Measurements from ENCODE around the gene IGSF11. TPM values are rescaled to one million over a fixed set of nuclear protein-coding genes. Genes with fewer than 3 reads are reported as not detected.

Gene IGSF11
- total and polyA plus RNA-seq, 9 donors, result 0.82 to 3.8 (median 1.9) TPM

GRCh38 chr3:118991775-118992174 lies 42.9 kb downstream of the IGSF11 start:
- no CpG with 5 or more reads among the region's 3 CpGs for WGBS (ENCODE audit: insufficient coverage)
- no peaks in the 10 kb centered on the region for H3K36me3 ChIP-seq (ENCODE audit: control insufficient read depth, insufficient read depth, low read length)
- H3K27ac ChIP-seq (ENCODE audit: low read length), result no peak overlapping the region
- H3K27me3 ChIP-seq (ENCODE audit: control insufficient read depth, insufficient read depth, low read length), result no peaks in the 10 kb centered on the region
- H3K4me3 ChIP-seq (ENCODE audit: low read length), result no peak overlapping the region
- H3K4me1 ChIP-seq (ENCODE audit: control insufficient read depth, insufficient read depth, low read length), result no peaks in the 10 kb centered on the region
- H3K9me3 ChIP-seq (replicated peaks; ENCODE audit: control insufficient read depth, low read depth, low read length), result no peaks in the 10 kb centered on the region
- peak; percentile 25 for DNase-seq

- Histone ChIP-seq H3K27ac (ENCODE audit: low read length) (no peak overlapping the region), H3K4me1 (ENCODE audit: control insufficient read depth, insufficient read depth, low read length) (no peaks in the 10 kb centered on the region), H3K27me3 (ENCODE audit: control insufficient read depth, insufficient read depth, low read length) (no peaks in the 10 kb centered on the region), H3K4me3 (ENCODE audit: low read length) (no peak overlapping the region), H3K9me3 (replicated peaks; ENCODE audit: control insufficient read depth, low read depth, low read length) (no peaks in the 10 kb centered on the region), H3K36me3 (ENCODE audit: control insufficient read depth, insufficient read depth, low read length) (no peaks in the 10 kb centered on the region)
- no peak for DNase-seq
- WGBS (ENCODE audit: insufficient coverage), result no CpG with 5 or more reads among the region's 3 CpGs
Measured at GRCh38 chr3:118990823-118991560, 43.7 kb downstream of the IGSF11 start.

DNA sequence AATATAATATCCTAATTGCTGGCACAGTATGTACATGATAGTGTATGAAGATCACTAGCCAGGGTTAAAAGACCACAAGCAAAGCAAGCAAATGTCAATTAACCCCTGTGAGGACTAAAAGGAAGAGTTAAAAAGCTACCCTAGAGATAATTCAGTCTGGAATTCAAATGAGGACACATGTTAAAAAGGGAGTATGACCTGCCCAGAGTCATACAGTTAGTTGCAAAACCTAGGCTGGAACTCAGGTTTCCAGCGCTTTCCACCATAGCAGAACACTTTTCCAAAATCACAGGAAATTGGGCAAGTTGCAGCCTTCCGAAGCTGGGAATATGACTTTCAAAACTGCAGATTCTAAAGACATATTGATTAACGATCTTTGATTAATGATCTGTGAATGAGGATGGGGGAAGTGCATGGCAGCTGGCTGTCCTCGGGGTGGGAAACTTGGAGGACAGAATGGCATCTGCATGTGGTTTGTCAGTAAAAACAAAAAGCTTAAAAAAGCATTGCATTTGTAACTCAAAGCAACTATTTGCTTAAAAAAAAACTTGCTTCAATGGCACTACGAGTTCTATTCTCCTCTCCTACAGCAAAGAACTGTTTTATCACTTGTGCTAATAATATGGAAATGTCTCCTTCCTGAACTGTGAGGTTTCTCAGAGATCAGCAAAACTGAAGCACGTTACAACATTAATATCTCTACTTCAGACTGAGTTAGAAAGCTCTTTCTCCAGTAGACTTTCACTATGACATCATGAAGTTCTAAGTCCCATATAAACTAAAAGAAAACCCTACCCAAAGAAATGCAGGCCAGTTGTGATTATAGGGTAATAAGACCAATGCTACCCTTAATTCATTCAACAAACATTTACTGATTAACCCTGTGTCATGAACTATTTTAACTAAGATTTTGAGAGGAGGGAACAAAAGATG lies 46.2 kb downstream of the IGSF11 start:
- Histone ChIP-seq H3K27ac (ENCODE audit: low read length) (no peak overlapping the region), H3K36me3 (ENCODE audit: control insufficient read depth, insufficient read depth, low read length) (no peaks in the 10 kb centered on the region), H3K4me3 (ENCODE audit: low read length) (no peak overlapping the region), H3K27me3 (ENCODE audit: control insufficient read depth, insufficient read depth, low read length) (no peaks in the 10 kb centered on the region), H3K9me3 (replicated peaks; ENCODE audit: control insufficient read depth, low read depth, low read length) (no peaks in the 10 kb centered on the region), H3K4me1 (ENCODE audit: control insufficient read depth, insufficient read depth, low read length) (no peaks in the 10 kb centered on the region)
- no CpG with 5 or more reads among the region's 6 CpGs for WGBS (ENCODE audit: insufficient coverage)
- DNase-seq, result no peak

DNA sequence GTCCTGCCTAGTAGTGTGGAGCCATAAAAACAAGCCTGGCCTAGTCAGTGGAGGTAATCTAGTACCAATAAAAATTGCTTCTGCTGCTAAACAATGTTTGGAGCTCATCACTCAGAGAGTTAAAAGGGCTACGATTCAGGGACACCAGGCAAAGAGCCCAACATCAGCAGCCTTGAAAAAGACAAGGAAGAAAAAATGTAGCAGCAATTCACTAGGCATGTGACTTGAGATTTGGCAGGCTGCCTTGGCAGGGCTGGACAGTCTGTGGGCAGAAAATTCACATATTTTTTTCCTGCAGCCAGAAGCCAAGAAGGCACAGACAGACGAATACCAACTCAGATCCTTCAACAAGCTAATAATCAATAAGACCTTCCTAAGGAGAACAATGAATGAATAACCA lies 47.2 kb downstream of the IGSF11 start:
- Histone ChIP-seq H3K4me1 (ENCODE audit: control insufficient read depth, insufficient read depth, low read length) (no peaks in the 10 kb centered on the region), H3K9me3 (replicated peaks; ENCODE audit: control insufficient read depth, low read depth, low read length) (no peaks in the 10 kb centered on the region), H3K4me3 (ENCODE audit: low read length) (no peak overlapping the region), H3K27me3 (ENCODE audit: control insufficient read depth, insufficient read depth, low read length) (no peaks in the 10 kb centered on the region), H3K36me3 (ENCODE audit: control insufficient read depth, insufficient read depth, low read length) (no peaks in the 10 kb centered on the region), H3K27ac (ENCODE audit: low read length) (no peak overlapping the region)
- peak; percentile 75 for DNase-seq
- 25% methylated on average over 2 of the region's 2 CpGs for WGBS (ENCODE audit: insufficient coverage)

- H3K27me3 ChIP-seq (ENCODE audit: control insufficient read depth, insufficient read depth, low read length), result no peaks in the 10 kb centered on the region
- H3K27ac ChIP-seq (ENCODE audit: low read length), result no peak overlapping the region
- no peaks in the 10 kb centered on the region for H3K36me3 ChIP-seq (ENCODE audit: control insufficient read depth, insufficient read depth, low read length)
- WGBS (ENCODE audit: insufficient coverage), result no CpG with 5 or more reads among the region's 2 CpGs
- DNase-seq, result no peak
- no peaks in the 10 kb centered on the region for H3K4me1 ChIP-seq (ENCODE audit: control insufficient read depth, insufficient read depth, low read length)
- no peak overlapping the region for H3K4me3 ChIP-seq (ENCODE audit: low read length)
- H3K9me3 ChIP-seq (replicated peaks; ENCODE audit: control insufficient read depth, low read depth, low read length), result no peaks in the 10 kb centered on the region
Measured at GRCh38 chr3:118986734-118987133, 47.9 kb downstream of the IGSF11 start.

DNA sequence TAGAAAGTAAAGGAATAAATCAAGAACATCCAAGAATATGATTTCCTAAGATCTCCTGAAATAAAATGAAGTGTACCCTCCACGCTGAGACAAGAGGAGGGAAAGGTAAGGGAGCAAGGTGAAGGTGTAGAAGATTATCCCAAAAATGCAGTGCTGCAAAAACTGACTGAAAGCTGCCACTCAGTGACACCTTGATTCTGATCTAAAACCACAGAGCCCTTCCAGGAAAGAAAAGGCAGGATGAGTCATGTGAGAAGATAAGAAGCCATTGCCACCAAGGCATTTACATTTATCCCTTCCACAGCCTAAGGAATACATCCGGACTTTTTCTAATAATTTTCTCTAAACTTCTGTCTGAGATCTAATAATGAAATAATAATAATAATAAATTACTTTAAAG lies 49.9 kb downstream of the IGSF11 start:
- Histone ChIP-seq H3K27me3 (ENCODE audit: control insufficient read depth, insufficient read depth, low read length) (no peaks in the 10 kb centered on the region), H3K4me3 (ENCODE audit: low read length) (no peak overlapping the region), H3K9me3 (replicated peaks; ENCODE audit: control insufficient read depth, low read depth, low read length) (no peaks in the 10 kb centered on the region), H3K4me1 (ENCODE audit: control insufficient read depth, insufficient read depth, low read length) (no peaks in the 10 kb centered on the region), H3K27ac (ENCODE audit: low read length) (no peak overlapping the region), H3K36me3 (ENCODE audit: control insufficient read depth, insufficient read depth, low read length) (no peaks in the 10 kb centered on the region)
- no peak for DNase-seq
- no CpG with 5 or more reads among the region's 2 CpGs for WGBS (ENCODE audit: insufficient coverage)

DNA sequence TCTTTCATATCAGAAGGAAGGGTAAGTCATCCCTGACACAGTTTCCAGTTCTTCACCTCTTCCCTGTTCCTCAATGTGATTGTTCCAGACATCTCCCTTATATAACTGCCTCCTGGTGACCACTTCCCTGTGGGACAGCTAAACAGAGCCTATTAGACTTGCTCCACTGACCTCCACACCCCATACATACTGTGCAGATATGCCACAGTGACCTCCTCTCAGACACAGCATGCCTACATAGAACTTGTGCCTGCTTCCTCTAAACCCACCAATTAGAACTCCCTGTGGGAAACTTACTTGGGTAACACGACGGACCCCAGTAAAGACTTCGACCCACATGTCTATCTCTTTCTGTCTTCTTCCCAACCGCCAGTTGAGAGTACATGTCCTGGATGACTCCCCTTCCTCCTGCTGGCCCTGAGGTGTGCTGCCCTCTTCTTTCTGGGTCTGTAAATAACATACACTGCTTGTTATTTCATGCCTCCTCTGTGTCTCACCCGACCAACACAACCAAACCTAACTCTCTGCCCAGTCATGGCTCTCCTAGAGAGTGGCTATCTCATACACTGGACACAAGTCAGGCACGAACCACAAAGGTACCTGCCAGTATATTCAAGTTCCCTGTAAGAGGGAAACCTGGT lies 53.0 kb downstream of the IGSF11 start:
- no peaks in the 10 kb centered on the region for H3K4me1 ChIP-seq (ENCODE audit: control insufficient read depth, insufficient read depth, low read length)
- no peak for DNase-seq
- no peaks in the 10 kb centered on the region for H3K9me3 ChIP-seq (replicated peaks; ENCODE audit: control insufficient read depth, low read depth, low read length)
- no peak overlapping the region for H3K27ac ChIP-seq (ENCODE audit: low read length)
- WGBS (ENCODE audit: insufficient coverage), result 88% methylated on average over 5 of the region's 6 CpGs
- H3K4me3 ChIP-seq (ENCODE audit: low read length), result no peak overlapping the region
- H3K36me3 ChIP-seq (ENCODE audit: control insufficient read depth, insufficient read depth, low read length), result no peaks in the 10 kb centered on the region
- H3K27me3 ChIP-seq (ENCODE audit: control insufficient read depth, insufficient read depth, low read length), result no peaks in the 10 kb centered on the region

GRCh38 chr3:118980832-118981231 lies 53.8 kb downstream of the IGSF11 start:
- DNase-seq, result no peak
- H3K27me3 ChIP-seq (ENCODE audit: control insufficient read depth, insufficient read depth, low read length), result no peaks in the 10 kb centered on the region
- no peaks in the 10 kb centered on the region for H3K4me1 ChIP-seq (ENCODE audit: control insufficient read depth, insufficient read depth, low read length)
- no peaks in the 10 kb centered on the region for H3K36me3 ChIP-seq (ENCODE audit: control insufficient read depth, insufficient read depth, low read length)
- no peak overlapping the region for H3K27ac ChIP-seq (ENCODE audit: low read length)
- H3K9me3 ChIP-seq (replicated peaks; ENCODE audit: control insufficient read depth, low read depth, low read length), result no peaks in the 10 kb centered on the region
- no peak overlapping the region for H3K4me3 ChIP-seq (ENCODE audit: low read length)
- 100% methylated on average over 2 of the region's 2 CpGs for WGBS (ENCODE audit: insufficient coverage)

GRCh38 chr3:118978393-118978758 lies 56.3 kb downstream of the IGSF11 start:
- WGBS (ENCODE audit: insufficient coverage), result 94% methylated on average over 4 of the region's 5 CpGs
- Histone ChIP-seq H3K36me3 (ENCODE audit: control insufficient read depth, insufficient read depth, low read length) (no peaks in the 10 kb centered on the region), H3K9me3 (replicated peaks; ENCODE audit: control insufficient read depth, low read depth, low read length) (no peaks in the 10 kb centered on the region), H3K27me3 (ENCODE audit: control insufficient read depth, insufficient read depth, low read length) (no peaks in the 10 kb centered on the region), H3K27ac (ENCODE audit: low read length) (no peak overlapping the region), H3K4me1 (ENCODE audit: control insufficient read depth, insufficient read depth, low read length) (no peaks in the 10 kb centered on the region), H3K4me3 (ENCODE audit: low read length) (no peak overlapping the region)
- no peak for DNase-seq

Data from muscle of leg (tissue), 11 donors.